LNCAP (cell line): ENCODE data around the gene TNFAIP8.

Experiments used
- CTCF ChIP-seq: fragments of 450-650 bp; IDR thresholded peaks from 2 replicates; pipeline ENCODE4 v1.5.1; 2017; ENCODE audit warnings: mild to moderate bottlenecking

TNFAIP8 gene

GRCh38 chr5:119353686-119354366 is 2.0 kb upstream of the TNFAIP8 start:
- no peak for TF ChIP-seq CTCF

- no peak for TF ChIP-seq CTCF
Measured at GRCh38 chr5:119354537-119355243, 1.1 kb upstream of the TNFAIP8 start.

GRCh38 chr5:119355244-119355638 is 578 bp upstream of the TNFAIP8 start:
- TF ChIP-seq CTCF, result no peak

- TF ChIP-seq CTCF, result no peak
Measured at GRCh38 chr5:119356612-119357188, 881 bp downstream of the TNFAIP8 start.

GRCh38 chr5:119357270-119357669 is 1.5 kb downstream of the TNFAIP8 start:
- no peak for TF ChIP-seq CTCF

- TF ChIP-seq CTCF, result no peak
Measured at GRCh38 chr5:119357808-119358529, 2.1 kb downstream of the TNFAIP8 start.

GRCh38 chr5:119358530-119358900 is 2.7 kb downstream of the TNFAIP8 start:
- no peak for TF ChIP-seq CTCF
